OCI-LY3 (cell line): Measurements from ENCODE around the gene SHROOM3.

Experiments used
- EZH2phosphoT487 ChIP-seq: fragments of 200-600 bp; shearing (Covaris generic); IDR thresholded peaks from 2 replicates; pipeline ENCODE4 v1.6.1; 2018; ENCODE audit warnings: antibody characterized with exemption, mixed run types, low read depth
- TF ChIP-seq, protein P1 (sequence below): fragments of 200-600, 300-600 bp; sonication (generic); IDR thresholded peaks from 2 replicates; pipeline ENCODE4 v1.5.1; 2014; ENCODE audit warnings: antibody characterized with exemption, low read length, low read depth

GRCh38 chr4:76773766-76774165 lies 338.7 kb downstream of the SHROOM3 start:
- TF ChIP-seq, protein P1, sequence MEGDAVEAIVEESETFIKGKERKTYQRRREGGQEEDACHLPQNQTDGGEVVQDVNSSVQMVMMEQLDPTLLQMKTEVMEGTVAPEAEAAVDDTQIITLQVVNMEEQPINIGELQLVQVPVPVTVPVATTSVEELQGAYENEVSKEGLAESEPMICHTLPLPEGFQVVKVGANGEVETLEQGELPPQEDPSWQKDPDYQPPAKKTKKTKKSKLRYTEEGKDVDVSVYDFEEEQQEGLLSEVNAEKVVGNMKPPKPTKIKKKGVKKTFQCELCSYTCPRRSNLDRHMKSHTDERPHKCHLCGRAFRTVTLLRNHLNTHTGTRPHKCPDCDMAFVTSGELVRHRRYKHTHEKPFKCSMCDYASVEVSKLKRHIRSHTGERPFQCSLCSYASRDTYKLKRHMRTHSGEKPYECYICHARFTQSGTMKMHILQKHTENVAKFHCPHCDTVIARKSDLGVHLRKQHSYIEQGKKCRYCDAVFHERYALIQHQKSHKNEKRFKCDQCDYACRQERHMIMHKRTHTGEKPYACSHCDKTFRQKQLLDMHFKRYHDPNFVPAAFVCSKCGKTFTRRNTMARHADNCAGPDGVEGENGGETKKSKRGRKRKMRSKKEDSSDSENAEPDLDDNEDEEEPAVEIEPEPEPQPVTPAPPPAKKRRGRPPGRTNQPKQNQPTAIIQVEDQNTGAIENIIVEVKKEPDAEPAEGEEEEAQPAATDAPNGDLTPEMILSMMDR = no peak
- TF ChIP-seq EZH2phosphoT487 = no peak
